Thyroid gland (tissue), 4 donors: ENCODE results near the gene SMARCAL1.

Source experiments
- CTCF ChIP-seq, 6 experiments: fragments of 200-600 bp in 3 of 6; fragments of 450-650 bp in 3 of 6; sonication (generic) in 3 of 6; IDR thresholded peaks; one replicate each; pipeline ENCODE4 v1.5.1; 2016 to 2019; ENCODE audit warnings: antibody characterized with exemption in 6 of 6, mild to moderate bottlenecking in 2 of 6, inconsistent platforms in 1 of 6, moderate library complexity in 1 of 6
- POLR2A ChIP-seq, 2 donors: fragments of 450-650 bp; IDR thresholded peaks; one replicate each; pipeline ENCODE4 v1.6.1; 2017; ENCODE audit warnings: antibody characterized with exemption in 2 of 2, mild to moderate bottlenecking in 2 of 2, moderate library complexity in 1 of 2

GRCh38 chr2:216522892-216523502, 110.7 kb downstream of the SMARCAL1 start:
- TF ChIP-seq POLR2A (IDR thresholded peaks at IDR 0.05) (no peak), CTCF (IDR thresholded peaks at IDR 0.05) (no peak)
